ENCODE measurements around the gene ENGASE. TPM values are rescaled to one million over a fixed set of nuclear protein-coding genes. Genes with fewer than 3 reads are reported as not detected.

The ENGASE gene
- total and polyA plus RNA-seq, 2 of the 8 experiments (the other 6 are each of a cell fraction or from before 2014, with no cell fraction given): 9.3 to 36.1 TPM

DNA sequence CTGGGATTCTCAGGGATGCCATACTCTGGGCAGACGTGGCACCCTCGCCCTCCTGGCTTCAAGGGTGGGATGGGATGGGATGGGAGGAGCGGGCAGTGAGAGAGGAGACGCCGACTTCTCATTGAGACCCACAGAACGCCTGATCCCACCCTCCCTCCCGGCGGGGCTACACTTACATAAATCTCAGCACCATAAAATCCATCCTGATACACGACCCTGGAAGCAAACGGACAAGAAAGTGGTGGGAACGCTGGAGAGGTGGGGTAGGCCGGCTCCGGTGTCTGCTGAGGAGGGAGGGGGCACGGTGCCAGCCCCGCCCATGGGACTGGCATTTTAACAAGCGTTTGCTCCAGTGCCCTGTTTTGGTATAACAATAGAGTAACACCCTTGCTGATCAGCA lies 21.9 kb downstream of the ENGASE start:
- H2BK20ac ChIP-seq (ENCODE audit: low read length): no peak overlapping the region
- no peaks in the 10 kb centered on the region for H4K20me1 ChIP-seq (replicated peaks in 1 of 2; ENCODE audit: control insufficient read depth in 1 of 2, insufficient read depth in 2 of 2, low read length in 2 of 2)
- H3K27me3 ChIP-seq (replicated peaks in 1 of 4; ENCODE audit: control insufficient read depth in 3 of 4, extremely low read depth in 1 of 4, insufficient read depth in 3 of 4, low read length in 3 of 4): no peaks in the 10 kb centered on the region
- no peak overlapping the region for H2BK120ac ChIP-seq (replicated peaks; ENCODE audit: low read depth, low read length)
- no peak overlapping the region for H3K9ac ChIP-seq (replicated peaks in 1 of 4; ENCODE audit: extremely low read depth in 1 of 4, low read depth in 3 of 4, low read length in 3 of 4)
- H3K14ac ChIP-seq (ENCODE audit: insufficient read length): no peak overlapping the region
- ChIA-PET POLR2A (ENCODE audit: partially characterized antibody) (interaction anchor here (1.1 kb wide), 1 partner anchor 12 kb away, joined by 4 read pairs; no protein-coding TSS in a partner anchor), CTCF (ENCODE audit: partially characterized antibody) (interaction anchor here (1.0 to 4.7 kb wide), 4 partner anchors 9 to 308 kb away, joined by 4 to 16 read pairs (median 6); no protein-coding TSS in a partner anchor)
- H2BK5ac ChIP-seq (ENCODE audit: low read depth, low read length): no peak overlapping the region
- H2AK5ac ChIP-seq (ENCODE audit: low read depth, low read length): no peak overlapping the region
- H4K5ac ChIP-seq (ENCODE audit: insufficient read length, low read depth, low read length): no peak overlapping the region
- no peak overlapping the region for H3K23ac ChIP-seq (ENCODE audit: insufficient read length)
- no peak for DNase-seq (ENCODE audit: low read depth in 1 of 2, low spot score in 2 of 2)
- H2AFZ ChIP-seq (ENCODE audit: low read length): no peak overlapping the region
- H3K36me3 ChIP-seq (ENCODE audit: control insufficient read depth in 2 of 4, insufficient read depth in 4 of 4, low read length in 3 of 4): no peaks in the 10 kb centered on the region; a peak in 2 of 8 replicates
- peak overlapping the region in 1 of 4 experiments; percentile 68; a peak in 2 of 8 replicates for H3K4me3 ChIP-seq (ENCODE audit: extremely low read depth in 1 of 4, insufficient read depth in 2 of 4, low read depth in 3 of 4, low read length in 4 of 4)
- peaks cover 0 to 16% (median 5%) of the 10 kb centered on the region in 4 experiments; a peak in 5 of 7 replicates for H3K4me1 ChIP-seq (replicated peaks in 1 of 4; ENCODE audit: control insufficient read depth in 3 of 4, insufficient read depth in 4 of 4, low read length in 3 of 4)
- no peak overlapping the region for H3K27ac ChIP-seq (ENCODE audit: low read depth, low read length)
- no peaks in the 10 kb centered on the region for H3K23me2 ChIP-seq (ENCODE audit: low read depth, low read length)
- no peak for FAIRE-seq
- H4K91ac ChIP-seq (replicated peaks; ENCODE audit: insufficient read length, low read length): no peak overlapping the region
- H3K56ac ChIP-seq (replicated peaks; ENCODE audit: insufficient read length, low read depth, low read length): no peak overlapping the region
- WGBS, 2 experiments (ENCODE audit: extremely low coverage in 1 of 2, insufficient coverage in 1 of 2, insufficient read length in 1 of 2, insufficient replicate concordance in 2 of 2, low coverage in 1 of 2, low lambda C conversion rate in 2 of 2, missing lambda C conversion rate in 1 of 2): 71% methylated on average over 5 of the region's 16 CpGs; no CpG with 5 or more reads in 1 of the 2 experiments
- no peak overlapping the region for H4K8ac ChIP-seq (ENCODE audit: extremely low read depth, insufficient read depth, low read length)
- H3K4me2 ChIP-seq (ENCODE audit: insufficient read depth in 1 of 2, low read depth in 2 of 2, low read length in 2 of 2): peak overlapping the region; percentile 63 to 69; a peak in 2 of 4 replicates
- H3K79me1 ChIP-seq (ENCODE audit: low read depth, low read length): no peaks in the 10 kb centered on the region
- no peak overlapping the region for H2BK15ac ChIP-seq (ENCODE audit: low read length)
- no peaks in the 10 kb centered on the region for H3K9me3 ChIP-seq (ENCODE audit: insufficient read depth in 2 of 2, low read depth in 1 of 2, low read length in 1 of 2)
- no peaks in the 10 kb centered on the region for H3K79me2 ChIP-seq (ENCODE audit: control insufficient read depth in 1 of 2, insufficient read depth in 2 of 2, low read length in 2 of 2)
- H3K4ac ChIP-seq (replicated peaks; ENCODE audit: insufficient read length, low read depth, low read length): no peak overlapping the region
- no peak overlapping the region for H2BK12ac ChIP-seq (ENCODE audit: low read depth, low read length)
- TF ChIP-seq POLR2AphosphoS5 (IDR thresholded peaks at IDR 0.05; ENCODE audit: low read depth, low read length) (no peak), JUN (IDR thresholded peaks at IDR 0.05; ENCODE audit: low read depth, low read length) (no peak), RAD21 (IDR thresholded peaks at IDR 0.05 in 1 of 2, conservative IDR thresholded peaks at IDR 0.05 in 1 of 2; ENCODE audit: low read depth in 2 of 2, low read length in 2 of 2) (no peak), KDM4A (IDR thresholded peaks at IDR 0.05; ENCODE audit: low read depth, low read length, severe bottlenecking) (no peak), SP4 (IDR thresholded peaks at IDR 0.05; ENCODE audit: low read length) (no peak), SIN3A (conservative IDR thresholded peaks at IDR 0.05 in 1 of 2, IDR thresholded peaks at IDR 0.05 in 1 of 2; ENCODE audit: low read depth in 1 of 2, low read length in 2 of 2) (no peak)
- TF ChIP-seq, protein P1, sequence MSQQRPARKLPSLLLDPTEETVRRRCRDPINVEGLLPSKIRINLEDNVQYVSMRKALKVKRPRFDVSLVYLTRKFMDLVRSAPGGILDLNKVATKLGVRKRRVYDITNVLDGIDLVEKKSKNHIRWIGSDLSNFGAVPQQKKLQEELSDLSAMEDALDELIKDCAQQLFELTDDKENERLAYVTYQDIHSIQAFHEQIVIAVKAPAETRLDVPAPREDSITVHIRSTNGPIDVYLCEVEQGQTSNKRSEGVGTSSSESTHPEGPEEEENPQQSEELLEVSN (IDR thresholded peaks at IDR 0.05): no peak
- H3K18ac ChIP-seq (ENCODE audit: extremely low read depth, low read length): no peak overlapping the region
